Skeletal muscle satellite cell (primary cell): ENCODE measurements around the gene ETV3L.
"Not testable (repeated sequence)": the region's sequence is repeated elsewhere in the genome, so short reads cannot be mapped to it uniquely, and the experiment has no call there.

ENCODE experiments used
- H3K27me3 ChIP-seq: 2 replicates; pipeline ENCODE4 v1.7.0; 2013; ENCODE audit warnings: low read length; ENCODE audit not compliant: control insufficient read depth, insufficient read depth
- H3K36me3 ChIP-seq: 2 replicates; pipeline ENCODE4 v1.7.0; 2013; ENCODE audit warnings: mild to moderate bottlenecking, control low read depth, low read length; ENCODE audit not compliant: insufficient read depth
- H3K4me1 ChIP-seq: 2 replicates; pipeline ENCODE4 v1.7.0; 2013; ENCODE audit warnings: low read length; ENCODE audit not compliant: control insufficient read depth, insufficient read depth
- H3K4me2 ChIP-seq: 2 replicates; pipeline ENCODE4 v1.7.0; 2013; ENCODE audit warnings: mild to moderate bottlenecking, low read length
- H3K4me3 ChIP-seq: 2 replicates; pipeline ENCODE4 v1.7.0; 2013; ENCODE audit warnings: low read length
- H3K9ac ChIP-seq: 2 replicates; pipeline ENCODE4 v1.7.0; 2013; ENCODE audit warnings: mild to moderate bottlenecking, low read depth, low read length, moderate library complexity
- H3K9me3 ChIP-seq: replicated peaks from 2 replicates; pipeline ENCODE4 v1.7.0; 2013; ENCODE audit warnings: mild to moderate bottlenecking, control low read depth, low read length

ETV3L gene

GRCh38 chr1:157055729-157056128 is 43.9 kb downstream of the ETV3L start:
- H3K36me3 ChIP-seq, H3K4me3 ChIP-seq, H3K4me2 ChIP-seq, H3K9ac ChIP-seq, H3K4me1 ChIP-seq, H3K9me3 ChIP-seq: not testable (repeated sequence)
- H3K27me3 ChIP-seq: peaks cover 52% of the 10 kb centered on the region

- Histone ChIP-seq H3K9ac (no peak overlapping the region), H3K4me2 (no peak overlapping the region), H3K27me3 (peaks cover 38% of the 10 kb centered on the region), H3K36me3 (no peaks in the 10 kb centered on the region), H3K4me3 (no peak overlapping the region), H3K9me3 (peaks cover 5% of the 10 kb centered on the region), H3K4me1 (no peaks in the 10 kb centered on the region)
Observed at GRCh38 chr1:157050836-157051235, 48.8 kb downstream of the ETV3L start.

GRCh38 chr1:157047062-157047410 is 52.6 kb downstream of the ETV3L start:
- H3K27me3 ChIP-seq: peaks cover 24% of the 10 kb centered on the region
- H3K9me3 ChIP-seq: peaks cover 1% of the 10 kb centered on the region
- H3K4me3 ChIP-seq: no peak overlapping the region
- peaks cover 26% of the 10 kb centered on the region for H3K4me1 ChIP-seq
- H3K9ac ChIP-seq: no peak overlapping the region
- no peaks in the 10 kb centered on the region for H3K36me3 ChIP-seq
- no peak overlapping the region for H3K4me2 ChIP-seq

DNA sequence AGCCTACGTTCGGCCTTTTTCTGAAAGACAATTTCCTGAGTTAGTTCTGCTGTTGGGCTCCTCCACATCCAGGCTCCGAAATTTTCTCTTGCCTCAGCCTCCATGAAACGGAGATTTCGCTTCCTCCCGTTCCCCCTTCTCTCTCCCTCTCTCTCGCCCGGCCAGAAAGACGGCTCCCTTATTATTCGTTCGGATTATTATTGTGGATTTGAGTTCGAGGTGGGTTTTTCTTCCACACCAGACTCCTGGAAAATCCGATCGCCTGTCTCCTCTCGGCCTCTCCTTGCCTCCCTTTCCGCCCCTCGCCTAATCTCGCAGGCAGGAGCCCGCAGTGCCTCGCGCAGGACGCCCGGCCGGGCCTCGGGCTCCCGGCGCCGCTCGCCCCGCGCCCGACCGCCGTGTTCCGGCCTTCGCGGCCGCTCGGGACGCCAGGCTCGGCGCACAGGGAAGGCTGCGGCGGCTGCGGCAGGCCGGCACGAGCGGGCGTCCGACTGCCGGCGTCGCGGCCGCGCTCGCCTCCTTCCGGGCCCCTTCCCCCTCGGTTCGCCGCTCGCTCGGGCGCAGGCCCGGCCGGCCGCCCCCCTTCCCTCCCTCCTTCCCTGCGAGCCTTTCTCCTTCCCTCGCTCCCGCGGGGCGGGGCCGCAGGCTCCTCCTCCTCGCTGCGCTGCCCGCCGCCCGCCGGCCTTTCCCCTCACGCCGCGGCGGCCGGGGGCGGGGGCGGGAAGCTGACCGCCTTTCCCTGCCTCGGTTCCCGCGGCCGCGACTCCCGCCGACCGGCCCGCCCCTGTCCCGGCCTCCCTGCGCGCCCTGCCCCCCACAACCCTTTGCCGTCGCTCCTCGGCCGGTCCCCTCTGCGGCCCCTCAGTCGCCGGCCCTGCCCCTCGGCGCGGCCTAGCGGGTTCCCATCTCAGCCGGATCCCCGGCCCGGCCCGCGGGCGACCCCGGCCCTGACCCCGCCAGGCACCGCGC is 54.1 kb downstream of the ETV3L start, which contains the start of gene ARHGEF11:
TSS of gene ARHGEF11 (minus strand) at position 493 of the 969 bp plus-strand sequence. CDS start 1,412 bp downstream, outside the sequence.
- Histone ChIP-seq H3K4me3 (peak within 1 kb of the TSS; percentile 96), H3K27me3 (peaks cover 9% of the 10 kb centered on the region), H3K36me3 (no peaks in the 10 kb centered on the region), H3K4me1 (peaks cover 33% of the 10 kb centered on the region), H3K9me3 (no peaks in the 10 kb centered on the region), H3K4me2 (peak within 1 kb of the TSS; percentile 86), H3K9ac (peak within 1 kb of the TSS; percentile 98)

GRCh38 chr1:157044326-157044725 is 55.3 kb downstream of the ETV3L start:
- peaks cover 35% of the 10 kb centered on the region for H3K4me1 ChIP-seq

DNA sequence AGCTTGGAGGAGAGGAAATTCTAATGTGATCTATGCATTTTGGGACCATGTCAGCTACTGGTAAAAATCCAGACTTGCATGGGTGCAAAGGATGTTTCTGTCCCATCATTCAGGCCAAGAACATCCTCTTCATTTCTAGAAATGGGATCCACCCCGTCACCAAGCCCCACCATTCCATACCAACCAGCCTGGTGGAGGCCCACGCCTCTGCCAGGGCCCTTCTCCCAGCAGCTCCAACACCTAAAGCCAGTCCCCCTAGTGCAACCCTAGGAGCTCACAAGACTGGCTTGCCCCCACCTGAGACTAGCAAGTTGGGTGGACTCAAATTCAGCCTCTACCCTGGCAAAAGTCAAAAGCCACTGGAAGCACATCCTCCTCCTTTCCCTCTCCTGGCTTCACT is 55.9 kb downstream of the ETV3L start:
- peak overlapping the region; percentile 96 for H3K4me3 ChIP-seq
- peaks cover 35% of the 10 kb centered on the region for H3K4me1 ChIP-seq
- H3K4me2 ChIP-seq: peak overlapping the region; percentile 86
- no peaks in the 10 kb centered on the region for H3K36me3 ChIP-seq
- H3K9ac ChIP-seq: peak overlapping the region; percentile 98
- H3K9me3 ChIP-seq: no peaks in the 10 kb centered on the region
- H3K27me3 ChIP-seq: no peaks in the 10 kb centered on the region

More at GRCh38 chr1:157044326-157044725, 55.3 kb downstream of the ETV3L start:
- Histone ChIP-seq H3K9me3 (no peaks in the 10 kb centered on the region), H3K9ac (peak overlapping the region; percentile 98), H3K36me3 (no peaks in the 10 kb centered on the region), H3K4me2 (peak overlapping the region; percentile 86), H3K4me3 (peak overlapping the region; percentile 96), H3K27me3 (no peaks in the 10 kb centered on the region)

DNA sequence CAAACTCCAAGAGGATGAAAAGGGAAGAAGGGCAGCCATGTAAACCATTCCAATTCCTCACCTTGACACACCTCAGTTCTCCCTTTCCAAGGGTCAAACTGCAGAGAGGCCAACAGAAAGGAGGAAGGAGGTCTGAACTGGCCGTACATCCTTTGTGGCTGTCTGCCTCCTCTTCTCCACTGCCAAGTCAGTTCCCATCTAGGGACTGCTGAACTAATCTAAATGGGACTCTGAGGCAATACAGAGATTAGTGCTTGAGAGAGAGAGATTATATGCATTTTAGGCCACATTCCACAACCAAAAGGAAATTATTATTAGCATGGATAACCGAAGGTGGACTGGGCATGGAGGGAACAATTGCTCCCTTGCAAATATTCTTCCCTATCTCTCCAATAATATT is 56.8 kb downstream of the ETV3L start:
- Histone ChIP-seq H3K4me2 (peak overlapping the region; percentile 86), H3K9ac (no peak overlapping the region), H3K9me3 (no peaks in the 10 kb centered on the region), H3K27me3 (no peaks in the 10 kb centered on the region), H3K4me1 (peaks cover 35% of the 10 kb centered on the region), H3K4me3 (peak overlapping the region; percentile 96), H3K36me3 (no peaks in the 10 kb centered on the region)
